HG02938 (cell line): Measurements from ENCODE around the gene SLC24A3.

Experiments
- ATAC-seq: cut with Tn5 transposase; IDR thresholded peaks from one replicate; pipeline ENCODE4 v1.9.1; 2021; ENCODE audit warnings: mild to moderate bottlenecking, moderate library complexity; ENCODE audit not compliant: unreplicated experiment

The SLC24A3 gene

GRCh38 chr20:19568128-19568527, 355.7 kb downstream of the SLC24A3 start:
- no peak for ATAC-seq

- ATAC-seq: no peak
Observed at GRCh38 chr20:19571996-19572395, 359.6 kb downstream of the SLC24A3 start.

GRCh38 chr20:19577692-19578091, 365.2 kb downstream of the SLC24A3 start:
- ATAC-seq: no peak

GRCh38 chr20:19582782-19583181, 370.3 kb downstream of the SLC24A3 start:
- ATAC-seq: no peak

- no peak for ATAC-seq
Observed at GRCh38 chr20:19583532-19584175, 371.2 kb downstream of the SLC24A3 start.

- no peak for ATAC-seq
Observed at GRCh38 chr20:19588241-19588640, 375.8 kb downstream of the SLC24A3 start.

GRCh38 chr20:19588732-19589131, 376.3 kb downstream of the SLC24A3 start:
- ATAC-seq: no peak

- ATAC-seq: no peak
Observed at GRCh38 chr20:19589787-19590362, 377.4 kb downstream of the SLC24A3 start.

- no peak for ATAC-seq
Observed at GRCh38 chr20:19590382-19590781, 377.9 kb downstream of the SLC24A3 start.

- no peak for ATAC-seq
Observed at GRCh38 chr20:19593762-19594161, 381.3 kb downstream of the SLC24A3 start.

GRCh38 chr20:19594896-19595295, 382.5 kb downstream of the SLC24A3 start:
- ATAC-seq: no peak

GRCh38 chr20:19598117-19598850, 385.8 kb downstream of the SLC24A3 start:
- no peak for ATAC-seq

- ATAC-seq: no peak
Observed at GRCh38 chr20:19599200-19599599, 386.8 kb downstream of the SLC24A3 start.

GRCh38 chr20:19600042-19600441, 387.6 kb downstream of the SLC24A3 start:
- no peak for ATAC-seq

- ATAC-seq: no peak
Observed at GRCh38 chr20:19601126-19601810, 388.8 kb downstream of the SLC24A3 start.

- no peak for ATAC-seq
Observed at GRCh38 chr20:19602675-19603375, 390.4 kb downstream of the SLC24A3 start.

GRCh38 chr20:19603376-19603750, 390.9 kb downstream of the SLC24A3 start:
- no peak for ATAC-seq

- no peak for ATAC-seq
Observed at GRCh38 chr20:19605786-19606485, 393.5 kb downstream of the SLC24A3 start.

- no peak for ATAC-seq
Observed at GRCh38 chr20:19609642-19610223, 397.3 kb downstream of the SLC24A3 start.

GRCh38 chr20:19615629-19616028, 403.2 kb downstream of the SLC24A3 start:
- ATAC-seq: no peak
